ENCODE data around the gene MAMLD1.

Gene MAMLD1

DNA sequence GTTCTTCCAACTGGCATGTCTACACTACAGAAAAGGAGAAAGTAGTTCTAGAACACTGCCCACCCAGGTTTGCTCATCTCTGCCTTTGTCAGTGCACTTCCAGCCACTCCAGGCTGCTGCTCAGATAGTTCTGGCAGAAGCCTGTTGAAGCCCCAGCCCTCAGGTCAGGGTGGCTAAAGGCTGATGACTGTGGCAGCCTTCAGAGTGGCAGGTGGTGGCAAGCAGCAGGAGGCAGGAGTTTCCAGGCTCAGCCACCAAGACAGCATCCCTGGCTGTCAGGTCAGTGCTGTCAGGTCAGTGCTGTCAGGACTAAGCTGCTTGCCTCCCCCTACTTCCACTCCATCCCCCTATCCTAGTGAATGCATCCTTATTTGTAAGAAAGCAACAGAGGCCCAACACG is 100.4 kb downstream of the MAMLD1 start:
- no peak for DNase-seq

DNA sequence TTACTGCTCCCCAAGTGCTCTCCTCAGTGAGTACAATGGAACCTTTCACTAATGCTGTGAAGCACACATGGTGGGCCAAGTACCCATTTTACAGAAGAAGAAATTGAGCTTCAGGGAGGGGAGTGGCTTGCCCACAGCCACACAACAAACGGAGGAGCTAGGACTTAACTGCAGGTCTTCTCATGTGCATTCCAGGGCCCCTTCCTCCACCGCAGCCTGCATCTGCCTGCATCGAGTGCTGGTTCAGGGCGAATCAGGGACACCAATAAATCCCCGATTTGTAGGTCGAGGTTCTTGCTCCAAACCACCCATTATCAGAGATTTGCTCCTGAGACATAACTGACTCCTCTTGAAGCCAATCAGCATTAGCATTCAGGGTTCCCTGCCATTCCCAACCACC is 100.9 kb downstream of the MAMLD1 start:
- DNase-seq: no peak

DNA sequence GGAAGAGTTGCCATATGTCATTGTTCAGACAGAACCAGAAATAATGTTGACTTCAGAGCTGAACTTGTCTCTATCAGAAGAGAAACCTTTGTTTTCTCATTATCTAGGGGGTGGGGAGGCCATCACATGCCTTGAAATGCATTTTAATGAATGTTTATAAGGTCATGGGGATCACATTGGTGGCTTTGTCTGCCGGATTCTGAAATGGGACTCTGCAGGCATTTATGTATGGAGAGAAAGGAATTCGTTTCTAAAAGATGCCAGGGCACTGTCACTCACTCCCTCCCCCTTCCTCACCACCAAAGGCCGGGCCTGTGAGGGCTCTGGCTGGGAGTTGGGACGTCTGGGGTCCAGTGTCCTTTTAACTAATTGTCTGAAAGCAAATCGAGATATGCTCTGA is 102.2 kb downstream of the MAMLD1 start:
- DNase-seq: no peak

DNA sequence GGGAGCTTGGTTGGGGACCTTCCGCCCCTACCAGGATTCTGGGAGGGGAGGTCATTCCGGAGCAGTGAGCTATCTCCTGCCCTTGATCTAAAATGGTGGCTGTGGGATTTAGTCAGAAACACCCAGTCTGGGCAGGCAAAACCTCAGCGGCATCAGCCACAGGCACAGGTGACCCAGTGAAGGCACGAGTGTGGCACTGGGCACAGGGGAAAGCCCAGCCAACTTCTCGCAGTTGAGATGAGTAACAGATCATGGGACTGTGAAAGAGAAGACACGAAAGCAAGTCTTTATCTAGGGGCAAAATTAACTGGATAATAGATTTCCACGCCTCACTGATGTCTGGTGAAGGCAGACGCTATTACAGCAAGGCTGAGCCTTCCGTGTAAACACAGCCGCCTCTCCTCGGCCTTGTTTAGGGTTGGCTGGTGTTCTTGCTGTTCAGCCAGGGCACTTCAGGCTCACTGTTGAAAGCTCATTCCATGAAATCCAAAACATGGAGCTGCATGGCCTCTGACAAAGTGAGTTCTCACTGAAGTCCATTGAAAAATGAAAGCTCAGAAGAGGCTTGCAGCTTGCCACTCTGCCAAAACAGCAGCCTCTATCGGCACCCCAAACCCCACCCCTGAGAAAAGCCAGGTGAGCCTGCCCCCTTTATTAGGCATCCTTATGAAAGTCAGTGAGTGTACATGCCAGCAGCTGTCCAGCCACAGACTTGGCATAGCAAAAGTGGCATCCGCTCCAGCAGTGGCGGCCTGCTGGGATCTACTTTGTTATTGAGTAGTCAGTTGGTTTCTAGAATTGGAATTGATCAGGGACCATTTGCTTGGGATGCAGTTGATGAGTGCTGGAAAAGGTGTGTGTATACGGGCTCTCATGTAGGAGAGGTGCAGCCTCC is 103.0 kb downstream of the MAMLD1 start:
- no peak for DNase-seq

DNA sequence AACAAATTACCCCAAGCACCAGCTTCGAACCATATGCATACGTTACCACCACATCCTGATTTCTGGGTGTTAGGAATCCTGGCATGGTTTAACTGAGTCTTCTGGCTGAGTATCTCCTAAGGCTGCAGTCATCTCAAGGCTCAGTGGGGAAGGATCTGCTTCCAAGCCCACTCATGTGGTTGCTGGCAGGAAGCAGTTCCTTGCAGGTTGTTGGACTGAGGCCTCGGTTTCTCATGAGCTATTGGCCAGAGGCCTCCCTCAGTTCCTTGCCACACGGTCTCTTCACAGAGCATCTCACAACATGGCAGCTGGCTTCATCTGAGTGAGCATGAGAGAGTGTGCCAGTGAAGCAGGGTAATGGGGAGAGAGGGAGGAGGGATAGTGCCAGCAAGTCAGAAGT is 109.2 kb downstream of the MAMLD1 start:
- no peak for DNase-seq

DNA sequence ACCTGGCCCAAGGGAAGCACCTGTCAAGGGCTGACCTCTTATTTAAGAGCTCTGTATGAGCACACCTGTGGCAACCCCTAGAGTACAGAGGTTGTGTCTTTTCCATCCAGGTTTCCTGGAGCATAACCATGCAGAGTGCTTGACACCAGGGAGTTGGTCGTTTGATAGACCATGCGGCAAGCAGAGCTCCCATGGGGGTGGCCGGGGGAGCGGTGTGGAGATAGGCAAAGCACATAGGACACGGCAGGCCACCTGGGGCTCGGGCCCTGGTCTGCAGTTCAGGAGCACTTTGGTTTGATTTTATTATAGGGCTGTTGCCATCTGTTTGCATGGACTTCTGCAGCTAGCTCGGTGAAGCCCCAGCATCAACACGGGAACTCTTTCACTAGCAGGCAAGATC is 110.3 kb downstream of the MAMLD1 start:
- no peak for DNase-seq

DNA sequence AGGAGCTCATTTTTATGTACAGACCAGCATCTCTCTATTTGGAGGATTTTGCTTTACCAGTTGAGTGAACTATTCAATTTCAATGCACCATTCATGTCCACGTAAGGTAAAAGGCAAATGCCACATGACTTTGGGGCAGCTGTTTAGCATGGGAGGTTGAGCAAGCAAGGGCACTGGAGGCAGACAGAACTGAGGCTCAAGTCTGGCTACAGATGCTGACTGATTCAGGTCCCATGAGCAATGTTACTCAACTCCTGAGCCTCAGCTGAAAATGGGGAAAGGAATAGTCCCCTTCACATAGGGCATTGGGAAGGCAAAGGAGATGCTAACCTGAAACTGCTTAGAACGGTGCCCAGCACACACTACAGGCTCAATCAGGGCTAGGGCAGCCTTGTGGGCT is 112.3 kb downstream of the MAMLD1 start:
- DNase-seq: peak; percentile 32 to 69

DNA sequence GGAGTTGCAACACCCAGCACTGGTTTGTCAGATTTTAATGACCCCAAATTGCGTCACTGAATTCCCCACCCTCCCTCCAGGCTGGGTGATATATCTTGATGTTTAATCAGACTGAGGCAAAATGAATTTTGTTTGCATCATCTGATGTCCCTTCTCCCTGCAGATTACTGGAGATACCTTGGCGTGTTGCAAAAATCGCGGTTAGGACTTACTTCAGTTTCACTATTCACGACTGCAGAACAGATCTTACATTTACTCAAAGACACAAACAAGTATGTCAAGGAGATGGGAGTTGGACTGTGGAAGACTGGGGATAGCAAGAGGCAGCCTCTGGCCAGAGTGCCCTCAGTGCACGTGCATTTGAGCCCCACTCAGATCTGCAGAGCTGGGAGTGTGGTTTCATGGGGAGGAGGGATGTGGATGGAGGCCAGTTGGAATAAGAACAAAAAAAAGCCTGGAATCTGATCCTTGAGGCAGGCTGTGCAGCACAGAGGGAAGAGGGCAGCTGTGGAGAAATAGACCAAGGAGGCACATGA is 113.1 kb downstream of the MAMLD1 start:
- DNase-seq: no peak

DNA sequence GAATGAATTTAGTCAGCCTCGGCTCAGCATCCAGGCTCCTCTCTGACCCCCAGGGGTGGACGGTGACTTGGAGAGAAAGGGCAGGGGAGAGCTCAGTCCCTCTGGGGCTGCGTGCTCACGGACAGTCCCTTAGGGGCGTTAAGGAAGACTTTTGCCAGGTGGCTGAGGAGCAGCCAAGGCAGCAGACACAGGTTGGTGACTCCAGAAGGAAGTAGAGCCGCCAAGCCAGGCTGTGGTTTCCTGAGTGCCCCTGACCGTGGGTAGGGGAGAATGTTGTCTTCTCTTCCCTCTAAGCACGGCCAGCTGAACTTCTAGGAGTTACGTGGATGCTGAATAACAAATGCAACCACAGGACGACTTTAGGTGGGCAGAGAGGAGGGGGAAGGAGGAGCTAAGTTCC is 114.3 kb downstream of the MAMLD1 start:
- peak; percentile 3 to 24 for DNase-seq

DNA sequence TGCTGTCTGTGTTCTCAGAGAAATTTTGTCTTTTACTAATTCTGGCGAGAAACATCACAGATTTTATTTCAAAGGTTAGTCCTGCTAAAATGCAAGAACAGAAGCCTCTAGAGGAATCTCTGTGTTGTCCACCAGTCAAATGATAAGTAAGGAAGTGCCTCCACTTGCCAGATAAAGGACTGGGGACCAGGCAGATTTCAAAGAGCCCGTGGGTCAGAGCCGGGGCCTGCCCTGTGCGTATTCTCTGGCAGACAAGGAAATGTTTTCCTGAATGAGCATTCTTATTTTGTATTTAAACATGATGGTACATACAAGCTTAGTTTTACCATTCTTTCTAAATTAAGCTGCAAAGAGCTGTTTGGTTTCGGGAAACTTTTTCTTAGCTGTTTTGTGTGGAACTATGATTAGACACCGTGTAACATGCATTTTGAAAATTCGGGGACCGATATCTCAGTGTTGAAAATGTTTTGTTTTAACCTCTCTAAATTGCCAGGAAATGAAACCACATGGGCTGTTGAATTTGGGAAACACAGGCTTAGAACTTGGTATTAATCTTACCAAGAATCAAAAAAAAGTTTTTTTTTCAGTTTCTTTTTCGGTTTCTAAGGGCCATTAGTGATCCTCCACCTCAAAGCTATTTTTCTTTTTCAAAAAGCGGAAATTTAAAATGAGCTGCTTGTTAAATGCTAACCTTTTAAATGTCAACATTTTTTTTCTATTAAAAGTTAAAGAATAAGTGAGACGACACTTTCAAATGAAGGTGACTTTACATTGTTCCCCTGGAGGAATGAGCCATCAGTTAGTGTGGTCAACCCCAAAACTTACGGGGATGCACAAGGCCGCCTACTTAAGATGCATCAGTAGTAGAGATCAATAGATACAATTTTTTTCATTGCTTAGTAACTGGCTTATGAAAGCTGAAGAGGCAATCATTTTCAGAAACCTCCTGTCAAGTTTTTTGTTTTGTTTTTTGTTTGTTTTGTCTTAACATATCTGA is 115.7 kb downstream of the MAMLD1 start:
- DNase-seq: no peak

DNA sequence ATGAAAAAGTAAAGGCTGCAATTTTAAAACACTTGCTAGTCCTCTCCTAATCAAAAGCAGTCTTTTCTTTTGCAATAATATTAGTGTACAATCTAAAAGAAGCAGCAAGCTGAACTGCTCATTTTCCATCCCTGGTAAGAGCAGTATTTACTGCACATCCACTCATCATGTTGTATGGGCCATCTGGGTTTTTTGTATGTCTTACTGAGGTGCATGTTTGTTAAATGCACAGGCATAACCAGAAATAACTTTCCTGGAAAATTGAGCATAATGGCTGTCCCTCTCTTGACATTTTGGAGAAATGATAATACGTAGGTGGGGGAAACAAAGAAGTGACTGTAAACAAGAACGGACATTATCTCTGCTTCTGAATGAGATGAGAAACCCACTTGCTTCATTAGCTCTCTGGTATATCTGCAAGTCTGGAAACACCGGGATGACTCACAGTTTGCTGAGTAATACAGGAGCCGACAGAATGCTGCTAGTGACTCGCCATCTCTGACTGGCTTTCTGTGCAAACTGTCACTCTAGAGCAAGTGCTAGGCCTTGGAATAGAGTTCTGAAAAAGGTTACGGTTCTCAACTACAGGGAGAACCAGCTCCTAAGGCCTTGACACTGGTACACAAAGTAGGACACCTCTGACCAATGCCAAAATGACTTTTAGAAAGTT is 119.6 kb downstream of the MAMLD1 start:
- DNase-seq: peak in 1 of 2 donors; percentile 26

DNA sequence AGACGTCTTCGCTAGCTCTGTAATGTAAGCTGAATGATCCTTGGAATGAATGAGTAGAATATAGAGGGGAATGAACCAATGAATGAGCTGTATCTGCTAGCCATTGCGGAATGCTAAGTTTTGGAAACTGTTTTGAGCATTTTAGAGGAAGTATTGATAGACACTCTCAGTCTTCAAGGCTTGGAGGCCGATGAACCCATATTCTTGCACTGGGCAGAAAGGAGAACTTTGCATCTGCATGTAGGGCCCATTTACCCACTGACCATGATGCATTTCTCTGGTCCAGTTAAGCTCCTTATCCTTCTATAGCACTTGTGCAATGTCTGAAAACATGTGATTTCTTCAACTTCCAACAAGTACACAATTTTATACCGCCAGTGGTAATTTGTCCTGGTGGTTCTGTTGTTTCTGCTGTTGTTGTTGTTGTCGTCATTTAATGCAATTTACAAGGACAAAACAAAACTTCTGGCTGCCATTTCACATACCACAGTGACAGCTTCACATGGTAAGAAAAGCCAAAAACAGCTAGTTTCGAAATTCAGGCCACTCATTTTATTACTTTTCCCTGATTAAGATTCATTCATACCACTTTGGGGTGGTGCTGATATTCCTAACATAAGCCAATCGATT is 120.4 kb downstream of the MAMLD1 start:
- peak; percentile 14 to 36 for DNase-seq

DNA sequence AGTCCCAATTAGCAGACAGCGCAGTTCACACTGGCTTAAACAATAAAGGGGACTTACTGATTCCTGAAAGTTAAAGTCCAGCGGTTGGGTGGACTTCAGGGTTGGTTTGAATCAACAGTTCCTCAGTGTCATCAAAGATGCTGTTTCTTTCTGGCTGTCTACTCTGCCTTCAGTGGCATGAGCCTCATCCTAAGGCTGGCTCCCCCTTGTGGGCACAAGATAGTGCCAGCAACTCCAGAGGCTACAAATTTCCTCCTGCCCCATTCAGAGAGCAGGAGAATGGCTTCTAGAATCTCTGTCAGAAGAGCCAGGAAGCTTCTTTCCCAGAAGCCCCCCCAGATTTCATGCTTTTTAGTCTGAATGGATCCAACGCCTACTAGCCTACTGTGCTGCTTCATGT is 122.9 kb downstream of the MAMLD1 start:
- DNase-seq: peak; percentile 49 to 51

DNA sequence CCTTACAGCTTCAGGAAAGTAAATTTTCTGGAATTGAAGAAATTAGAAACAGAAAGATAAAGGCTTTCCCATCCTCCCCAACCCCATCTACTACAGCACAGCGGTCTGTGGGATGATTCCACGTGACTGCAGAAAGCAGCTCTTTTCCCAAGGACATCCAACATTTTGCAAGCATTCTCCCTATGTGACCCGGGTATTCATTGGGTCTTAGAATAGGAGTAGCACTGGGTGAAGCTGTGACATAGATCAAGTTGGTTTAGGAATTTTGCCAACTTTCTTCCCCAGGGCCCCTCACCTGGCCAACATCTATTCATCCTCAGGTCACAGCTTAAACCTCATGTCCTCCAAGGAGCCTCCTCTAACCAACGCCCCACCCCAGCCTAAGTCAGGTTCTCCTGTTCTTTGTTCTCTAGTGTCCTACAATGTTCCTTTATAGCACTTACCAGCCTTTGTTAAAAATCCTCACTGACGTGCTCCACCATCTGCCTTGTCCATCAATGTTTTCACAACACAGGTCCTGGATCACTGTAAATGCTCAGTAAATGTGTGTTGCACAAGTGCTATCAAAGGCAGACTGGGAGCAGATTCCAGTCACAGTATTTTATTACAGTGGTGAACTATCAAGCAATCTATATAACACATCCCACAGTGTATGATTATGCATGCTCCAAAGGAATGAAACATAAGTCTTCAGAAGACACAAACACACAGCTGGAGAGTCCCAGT is 124.4 kb downstream of the MAMLD1 start:
- DNase-seq: no peak

DNA sequence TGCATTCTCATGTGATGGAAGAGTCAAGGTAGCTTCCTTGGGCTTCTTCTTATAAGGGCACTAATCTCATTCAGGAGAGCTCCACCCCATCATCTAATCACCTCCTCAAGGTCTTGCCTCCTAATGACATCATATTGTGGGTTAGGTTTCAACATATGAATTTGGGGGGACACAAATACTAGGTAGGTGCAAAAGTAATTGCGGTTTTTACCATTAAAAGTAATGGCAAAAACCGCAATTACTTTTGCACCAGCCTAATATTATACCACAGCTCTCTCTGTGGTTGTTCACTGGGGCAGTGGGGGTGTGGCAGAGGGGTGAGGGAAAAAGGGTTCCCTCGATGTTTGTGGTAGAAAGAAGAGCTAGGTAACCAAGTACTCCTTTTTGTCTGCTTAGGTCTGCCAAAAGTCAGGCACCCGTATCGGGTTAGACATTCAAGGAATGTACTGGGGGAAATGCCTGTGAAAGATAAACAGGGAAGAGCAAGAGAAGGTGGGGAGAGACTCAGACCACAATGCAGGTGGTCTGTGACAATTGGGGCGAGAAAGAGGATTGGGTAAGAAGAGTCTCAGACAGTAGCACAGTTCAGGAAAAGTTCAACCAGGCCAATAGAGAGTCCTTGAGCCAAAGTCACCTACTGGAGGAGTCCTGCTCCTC is 126.4 kb downstream of the MAMLD1 start:
- no peak for DNase-seq

DNA sequence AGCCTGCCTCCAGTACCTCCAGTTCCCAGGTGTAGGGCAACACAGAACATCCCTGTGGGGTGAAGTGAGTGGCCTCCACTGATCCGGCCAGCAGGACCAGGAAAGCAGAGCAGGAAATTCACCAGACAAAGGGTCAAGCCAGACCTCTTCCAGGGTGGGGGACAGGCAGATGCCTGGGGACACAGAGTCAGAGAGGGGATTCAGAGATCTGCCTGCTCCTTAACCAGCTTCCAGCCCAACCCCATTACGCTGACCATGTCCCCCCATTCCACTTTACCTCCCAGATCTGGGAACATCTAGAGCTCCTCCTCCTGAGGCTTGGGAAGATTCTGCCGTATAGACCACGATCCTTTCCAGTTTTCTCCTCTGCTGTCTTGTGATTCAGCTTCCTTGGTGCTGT is 132.4 kb downstream of the MAMLD1 start:
- DNase-seq: no peak

DNA sequence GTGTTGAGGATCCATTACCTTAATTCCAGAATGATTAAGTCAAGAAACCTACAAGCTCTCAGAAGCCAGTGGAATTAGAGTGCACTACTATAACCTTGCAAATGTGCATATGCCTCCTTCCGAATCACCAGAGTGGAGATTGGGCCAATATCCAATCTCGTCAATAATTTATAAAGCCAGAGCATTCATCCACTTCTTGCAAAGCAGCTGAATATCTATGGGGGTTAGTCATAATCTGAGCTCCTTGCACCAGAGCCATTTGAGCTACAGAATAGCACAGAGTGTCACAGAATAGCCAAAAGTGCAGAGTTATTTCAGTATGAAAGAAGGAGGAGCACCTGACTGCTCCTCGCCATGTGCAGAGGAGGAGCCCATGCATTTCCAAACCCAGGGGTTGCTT is 136.1 kb downstream of the MAMLD1 start:
- no peak for DNase-seq

DNA sequence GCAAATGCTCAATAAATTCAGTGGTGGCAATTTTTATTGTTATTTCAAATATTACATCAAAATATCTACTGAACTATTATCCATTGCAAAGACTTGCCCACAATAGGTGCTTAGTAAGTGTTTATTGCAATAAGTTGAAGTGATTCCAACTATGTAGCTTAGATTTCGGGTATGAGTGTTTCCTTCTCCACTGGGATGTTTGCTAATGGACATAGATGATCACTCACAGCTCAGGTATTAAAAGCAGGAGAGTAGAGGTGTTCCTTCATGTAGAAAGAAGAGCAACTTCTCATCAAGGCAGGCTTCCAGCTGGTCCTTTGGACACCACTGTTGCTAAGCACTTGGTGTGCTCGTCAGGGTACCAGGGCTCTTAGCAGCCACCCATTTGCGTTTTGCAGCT is 139.0 kb downstream of the MAMLD1 start:
- no peak for DNase-seq

DNA sequence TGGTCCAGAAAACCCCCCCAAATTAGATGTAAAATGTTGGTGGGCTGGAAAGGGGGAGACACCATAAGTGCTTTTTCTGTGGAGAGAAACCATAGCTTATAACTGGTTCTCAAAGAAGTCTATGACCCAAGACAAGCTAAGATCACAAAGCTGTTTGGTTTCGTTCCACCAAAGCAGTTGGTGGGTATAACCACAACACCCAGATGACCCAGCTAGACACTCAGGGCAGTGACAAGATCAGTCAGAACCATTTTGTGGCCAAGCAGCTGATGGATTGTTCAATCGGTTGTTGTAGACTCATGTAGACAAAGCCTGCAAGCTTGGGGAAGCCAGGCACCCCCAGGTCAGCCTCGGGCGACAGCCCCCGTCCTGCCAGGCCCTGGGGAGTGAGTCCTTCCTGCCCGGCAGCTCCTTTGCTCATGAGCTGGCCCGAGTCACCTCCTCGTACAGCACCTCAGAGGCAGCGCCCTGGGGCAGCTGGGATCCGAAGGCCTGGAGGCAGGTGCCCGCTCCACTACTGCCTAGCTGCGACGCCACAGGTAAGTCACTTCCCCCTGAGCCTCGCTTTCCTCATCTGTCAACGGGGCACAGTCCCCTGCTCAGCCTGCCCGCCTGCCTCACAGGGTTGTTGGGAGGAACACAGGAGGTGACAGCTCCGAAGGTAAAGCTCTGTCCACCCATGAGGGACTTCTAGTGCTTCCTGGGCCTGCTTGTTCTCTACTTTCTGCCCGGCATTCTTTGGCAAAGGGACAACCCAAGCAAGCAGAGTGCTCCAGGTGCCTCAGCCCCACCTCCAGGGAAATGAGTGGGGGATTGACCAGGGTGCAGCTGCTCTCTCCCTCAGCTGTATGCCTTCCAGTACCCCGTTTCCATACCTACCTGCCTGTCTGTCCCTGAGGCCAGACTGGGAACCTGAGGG is 140.1 kb downstream of the MAMLD1 start:
- no peak for DNase-seq

DNA sequence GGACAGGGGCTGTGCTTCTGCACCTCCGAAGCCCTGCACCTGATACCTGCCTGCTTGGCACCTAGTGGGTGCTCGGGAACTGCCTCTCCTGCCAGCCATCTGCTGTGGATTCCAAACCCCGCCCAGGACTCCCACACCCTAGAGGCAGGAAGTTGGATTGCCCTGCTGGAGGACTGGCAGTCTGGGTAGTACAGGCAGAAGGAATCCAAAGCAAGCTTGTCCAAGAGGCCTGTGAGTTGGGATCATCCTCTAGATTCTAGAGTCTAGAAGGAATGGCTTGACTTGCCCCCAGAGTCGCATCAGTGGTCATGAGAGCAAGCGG is 140.7 kb downstream of the MAMLD1 start:
- DNase-seq: no peak
